Stomach (tissue), 4 donors: ENCODE measurements around the gene NEUROG1.

Source experiments
- CTCF ChIP-seq, 7 experiments: fragments of 450-650 bp in 4 of 7; fragments of 200-600 bp in 3 of 7; sonication (generic) in 3 of 7; IDR thresholded peaks; one replicate each; pipeline ENCODE4 v1.5.1; 2016 to 2019; ENCODE audit warnings: antibody characterized with exemption in 7 of 7, control low read depth in 2 of 7, mild to moderate bottlenecking in 1 of 7
- POLR2AphosphoS5 ChIP-seq, 3 donors: sonication (generic); formaldehyde crosslinking; IDR thresholded peaks; one replicate each; pipeline ENCODE4 v1.6.1; 2016; ENCODE audit warnings: antibody characterized with exemption in 3 of 3

GRCh38 chr5:135577421-135577820 is 41.7 kb upstream of the NEUROG1 start:
- TF ChIP-seq CTCF (IDR thresholded peaks at IDR 0.05) = no peak
- no peak for TF ChIP-seq POLR2AphosphoS5 (IDR thresholded peaks at IDR 0.05)
